NCI-H1048 (cell line): ENCODE data around the gene KBTBD13.

ENCODE experiments used
- DNase-seq: peaks from one replicate; lab custom pipeline; 2025; lab: John Stamatoyannopoulos, UW

KBTBD13 gene

DNA sequence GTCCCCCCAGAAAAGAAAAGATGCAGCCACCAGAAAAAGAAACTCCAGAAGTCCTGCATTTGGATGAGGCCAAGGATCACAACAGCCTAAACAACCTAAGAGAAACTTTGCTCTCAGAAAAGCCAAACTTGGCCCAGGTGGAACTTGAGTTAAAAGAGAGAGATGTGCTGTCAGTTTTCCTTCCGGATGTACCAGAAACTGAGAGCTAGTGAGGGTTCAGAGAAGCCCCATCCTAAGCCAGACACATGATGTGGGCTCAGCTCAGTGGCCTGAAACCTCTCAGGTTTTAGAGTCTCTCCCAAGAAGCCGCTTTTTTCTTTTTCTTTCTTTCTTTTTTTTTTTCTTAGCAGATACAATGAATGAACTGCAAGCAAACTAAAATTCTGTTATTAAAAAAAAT, 23.6 kb upstream of the KBTBD13 start:
- no peak for DNase-seq

DNA sequence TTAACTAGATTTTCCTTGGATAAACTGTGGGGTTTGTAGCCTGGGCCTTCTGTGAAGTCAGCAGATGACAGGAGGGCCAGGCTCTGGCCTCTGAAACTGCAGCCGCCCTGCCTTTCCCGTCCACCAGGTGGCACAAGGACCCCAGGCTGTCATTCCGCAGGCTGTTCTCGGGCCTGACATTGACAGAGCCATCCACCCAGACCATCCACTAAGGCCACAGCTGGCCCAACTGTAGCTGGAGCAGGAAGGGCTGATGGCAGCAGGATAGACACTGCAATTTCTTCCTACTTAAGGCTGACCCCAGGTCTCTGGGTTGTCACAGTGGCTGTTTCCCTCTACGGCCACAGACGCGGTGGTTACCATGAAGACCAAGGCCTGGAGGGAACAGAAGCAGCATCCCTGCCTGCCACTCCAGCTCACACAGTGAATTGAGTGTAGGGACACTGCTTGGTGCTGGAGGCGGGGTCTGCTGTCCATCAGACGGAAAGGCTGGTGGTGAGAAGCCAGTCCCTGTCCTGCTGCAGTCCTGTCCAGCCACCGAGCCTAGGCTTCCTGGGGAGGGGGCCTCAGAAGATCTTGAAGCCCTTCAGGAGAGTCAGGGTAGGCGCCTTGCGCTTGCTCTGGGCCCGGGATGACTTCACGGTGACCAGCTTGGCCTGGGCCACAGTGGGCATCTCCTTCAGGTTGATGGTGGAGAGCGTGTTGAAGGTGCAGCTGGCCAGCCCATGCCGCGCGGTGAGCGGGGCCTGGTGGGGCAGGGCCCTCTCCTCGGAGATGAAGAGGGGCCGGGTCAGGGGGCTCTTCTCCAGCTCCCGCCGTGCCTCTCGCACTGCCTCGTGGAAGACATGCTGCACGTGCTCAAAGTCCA, 22.0 kb upstream of the KBTBD13 start:
- DNase-seq = no peak

DNA sequence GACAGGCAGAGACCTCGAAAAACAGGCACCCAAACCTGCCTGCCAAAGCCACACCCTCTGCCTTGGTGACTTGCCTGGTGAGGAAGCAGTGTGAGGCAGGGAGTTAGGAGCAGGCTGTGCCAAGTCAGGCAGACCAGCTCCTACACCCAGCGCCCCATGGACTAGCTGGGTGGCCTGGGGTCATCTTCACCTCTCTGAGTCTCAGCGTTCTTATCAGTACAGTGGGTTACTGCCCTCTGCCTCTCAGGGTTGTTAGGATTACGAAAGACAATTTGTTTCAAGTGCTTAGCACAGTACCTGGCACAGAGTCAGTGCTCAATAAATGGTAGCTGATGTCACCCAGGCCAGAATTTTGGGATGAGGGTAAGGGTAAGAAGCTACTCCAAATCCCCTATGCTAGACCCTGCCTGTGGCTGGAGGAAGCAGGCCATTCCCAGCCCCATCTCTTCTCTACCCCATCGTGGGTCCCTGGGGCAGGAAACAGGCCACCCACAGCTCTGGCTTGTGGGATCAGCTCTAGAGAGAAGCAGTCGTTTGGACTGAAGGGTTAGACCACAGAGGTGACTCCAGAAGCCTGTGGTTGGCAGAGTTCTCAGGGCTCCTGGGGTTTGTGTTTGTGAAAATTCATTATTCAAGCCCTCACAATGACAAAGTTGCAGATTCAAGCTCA, 21.2 kb upstream of the KBTBD13 start:
- DNase-seq = no peak

DNA sequence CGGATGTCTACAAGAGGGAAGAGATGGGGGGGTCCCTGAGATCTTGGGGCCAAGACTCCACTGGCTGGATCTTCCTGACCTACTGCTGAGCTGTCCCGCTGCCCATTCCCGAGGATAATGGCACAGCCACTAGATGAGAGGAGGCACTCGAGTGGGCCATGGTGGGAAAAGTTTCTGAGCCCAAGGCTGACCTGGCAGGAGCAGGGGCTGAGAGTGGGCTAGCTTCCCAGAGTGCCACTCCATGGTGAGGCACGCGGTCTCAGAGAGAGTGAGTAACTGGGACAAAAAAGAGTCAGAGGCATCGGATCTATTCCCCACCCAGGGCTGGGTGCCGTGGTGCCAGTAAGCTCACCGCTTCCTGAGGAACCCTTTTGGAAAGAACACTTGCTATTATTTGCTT, 20.4 kb upstream of the KBTBD13 start:
- no peak for DNase-seq

DNA sequence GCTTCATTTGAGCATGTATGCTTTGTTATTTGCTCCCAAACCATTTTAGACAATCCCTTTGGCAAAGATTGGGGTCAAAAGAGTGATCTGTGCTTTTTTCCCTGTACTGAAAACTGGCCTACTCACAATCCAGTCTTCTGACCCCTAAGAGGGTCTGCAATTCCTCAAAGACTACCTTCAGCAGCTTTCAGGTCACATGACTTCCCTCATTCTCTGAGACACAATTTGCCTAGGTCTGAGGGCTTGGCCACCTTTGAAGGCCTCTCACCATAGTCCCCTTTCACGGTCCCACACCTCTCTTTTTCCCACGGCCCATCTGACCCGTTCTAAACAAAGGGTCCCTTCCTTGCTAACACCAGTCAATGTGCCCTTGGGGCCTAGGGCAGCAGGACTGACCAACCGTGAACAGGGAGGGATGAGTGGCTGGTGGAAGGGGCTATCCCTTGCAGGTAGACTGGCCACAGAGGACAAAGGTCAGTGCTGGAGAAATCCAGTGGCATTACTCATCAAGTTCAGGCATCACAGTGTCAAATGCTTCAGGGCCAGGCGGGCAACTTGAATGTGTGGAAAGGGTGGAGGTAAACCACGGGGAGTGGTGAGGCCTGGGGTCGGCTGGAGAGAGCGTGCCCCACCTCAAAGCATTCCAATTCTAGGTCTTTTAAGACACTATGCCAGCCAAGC, 19.5 kb upstream of the KBTBD13 start:
- no peak for DNase-seq

DNA sequence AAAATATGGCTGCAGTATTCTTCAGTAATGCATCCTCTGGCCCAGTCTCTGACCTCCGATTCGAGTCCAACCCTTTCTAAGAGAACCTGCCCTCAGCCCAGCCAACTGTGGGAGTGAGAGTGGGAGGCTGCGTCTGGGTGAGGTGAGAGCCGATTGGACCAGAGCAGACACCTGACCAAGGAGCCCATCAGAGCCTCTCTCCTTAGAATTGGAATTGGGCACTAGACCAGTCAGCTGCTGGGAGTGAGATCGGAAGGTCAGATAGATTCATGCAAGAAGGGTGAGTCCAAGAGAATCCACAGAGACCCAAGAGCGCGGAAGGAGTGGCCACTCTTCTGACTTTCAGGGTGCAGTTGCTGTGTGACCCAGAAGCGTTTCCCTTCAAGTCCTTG, 19.0 kb upstream of the KBTBD13 start:
- DNase-seq = no peak

DNA sequence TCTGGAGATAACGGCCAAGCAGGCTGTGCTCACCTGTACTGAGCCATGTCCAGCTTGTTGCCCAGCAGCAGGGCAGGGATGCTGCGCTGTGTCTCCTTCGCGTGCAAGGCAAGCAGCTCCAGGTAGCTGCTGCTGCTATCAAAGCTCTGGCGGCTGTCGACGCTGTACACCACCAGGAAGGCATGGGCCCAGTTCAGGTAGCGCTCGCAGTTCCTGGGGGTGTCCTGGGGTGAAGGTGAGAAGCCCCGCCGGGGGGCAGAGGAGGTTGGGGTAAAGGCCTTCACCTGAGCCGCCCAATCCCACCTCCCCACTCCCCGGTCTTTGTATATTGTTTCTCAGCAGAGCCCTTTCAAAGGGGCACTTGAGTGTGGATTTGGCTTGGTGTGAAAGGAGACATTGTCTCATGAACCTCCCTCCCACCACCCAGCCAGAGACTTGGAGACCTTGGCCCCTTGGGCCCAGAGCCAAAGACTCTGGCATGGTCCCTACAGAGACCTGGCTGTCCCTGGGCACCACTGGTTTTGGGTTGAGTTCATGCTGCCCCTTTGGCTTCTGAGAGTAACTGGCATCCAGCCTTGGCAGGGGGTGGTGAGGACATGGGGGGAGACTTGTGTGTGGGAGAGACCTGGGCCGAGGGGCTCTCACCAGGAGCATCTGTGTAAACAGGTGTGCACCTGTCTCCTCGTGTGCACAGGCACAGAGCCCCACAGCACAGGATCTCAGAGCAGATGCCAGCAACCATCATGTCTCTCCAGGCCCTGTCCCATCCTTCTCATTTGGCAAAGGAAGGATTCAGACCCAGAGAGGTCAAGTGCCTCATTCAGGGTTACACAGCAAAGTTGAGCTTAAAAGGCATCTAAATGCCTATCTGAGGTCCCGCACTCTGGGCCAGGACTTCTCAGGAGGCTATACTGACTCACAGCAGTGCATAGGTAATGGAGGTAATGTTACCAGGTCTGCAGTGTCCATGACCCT, 17.9 kb upstream of the KBTBD13 start:
- no peak for DNase-seq

DNA sequence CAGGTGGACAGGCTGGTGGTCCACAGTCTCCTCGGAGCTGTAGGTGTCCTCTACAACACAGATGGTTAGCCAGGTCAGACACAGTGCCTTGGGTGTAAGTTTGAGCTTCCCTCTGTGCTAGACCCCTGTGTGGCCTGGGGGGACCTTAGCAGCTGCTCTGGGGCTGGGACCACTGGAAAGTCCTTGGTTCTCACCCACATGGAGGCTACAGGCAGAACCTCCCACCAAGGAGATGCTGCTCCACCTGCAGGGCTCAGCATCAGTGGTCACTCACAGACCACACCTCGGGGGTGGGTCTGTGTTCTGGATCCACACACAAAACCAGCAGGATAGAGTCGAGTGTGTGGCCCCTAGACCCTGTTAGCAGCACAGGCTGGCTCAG, 17.2 kb upstream of the KBTBD13 start:
- DNase-seq = no peak

DNA sequence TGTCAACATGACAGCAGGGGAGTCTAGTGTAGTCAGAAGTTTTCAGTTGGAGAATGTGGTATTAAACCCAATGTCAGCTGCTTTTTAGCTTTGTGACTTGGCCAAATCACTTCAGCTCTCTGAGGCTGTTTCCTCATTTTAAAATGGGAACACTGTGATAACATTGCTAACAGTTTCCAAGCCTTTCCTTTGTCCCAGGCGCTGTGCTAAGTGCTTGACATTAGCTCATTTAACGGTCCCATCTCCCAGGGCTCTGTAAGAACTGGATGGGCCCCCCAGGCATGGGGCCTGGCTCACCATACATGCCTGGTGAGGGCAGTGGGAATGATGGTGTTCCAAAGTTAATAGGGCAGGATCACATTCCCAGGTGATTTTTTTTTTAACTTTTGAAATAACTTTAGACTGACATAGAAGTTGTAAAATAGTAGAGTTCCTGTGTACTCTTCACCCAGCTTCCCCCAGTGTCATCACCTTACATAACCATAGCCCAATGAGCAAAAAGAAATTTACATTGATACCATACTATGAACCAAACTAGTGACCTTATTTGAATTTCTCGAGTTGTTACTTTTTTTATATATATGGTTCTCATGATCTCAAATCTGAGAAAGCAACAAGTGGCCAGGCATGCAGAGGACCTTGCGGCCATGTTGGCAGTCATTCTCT, 16.5 kb upstream of the KBTBD13 start:
- no peak for DNase-seq

DNA sequence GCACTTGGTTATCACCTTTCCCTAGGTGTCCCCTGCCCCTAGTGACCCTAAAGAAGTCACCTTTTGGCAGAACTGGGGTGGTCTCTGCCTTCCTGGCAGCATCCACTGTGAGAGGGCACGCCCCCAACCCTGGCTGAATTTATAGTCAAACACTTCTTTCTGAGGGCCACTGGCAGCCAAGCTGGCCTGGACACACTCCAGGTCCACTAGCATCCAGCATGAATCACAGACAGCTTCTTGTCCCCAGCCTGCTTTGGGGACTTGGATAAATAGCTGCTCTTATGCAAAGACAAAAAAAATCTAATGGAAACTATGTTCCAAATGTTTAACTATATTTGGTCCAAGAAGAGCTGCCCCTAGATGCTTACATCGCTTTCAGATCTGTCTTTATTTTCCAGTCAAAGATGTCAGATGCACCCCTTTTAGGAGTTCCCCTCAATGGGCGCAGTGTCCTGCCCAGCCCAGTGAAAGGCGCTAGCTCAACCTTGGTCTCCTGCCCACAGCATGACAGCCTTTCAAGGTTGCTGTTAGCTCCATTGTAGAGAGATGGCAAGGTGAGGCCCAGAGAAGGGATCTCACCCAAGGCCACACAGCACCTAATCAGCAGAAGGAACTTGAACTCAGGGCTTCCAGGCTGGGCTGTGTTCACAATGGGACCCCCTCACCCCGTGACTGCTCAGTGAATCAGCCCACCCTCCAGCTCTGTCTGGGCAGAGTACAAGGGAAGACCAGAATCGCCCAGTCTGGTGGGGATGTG, 15.7 kb upstream of the KBTBD13 start:
- no peak for DNase-seq

DNA sequence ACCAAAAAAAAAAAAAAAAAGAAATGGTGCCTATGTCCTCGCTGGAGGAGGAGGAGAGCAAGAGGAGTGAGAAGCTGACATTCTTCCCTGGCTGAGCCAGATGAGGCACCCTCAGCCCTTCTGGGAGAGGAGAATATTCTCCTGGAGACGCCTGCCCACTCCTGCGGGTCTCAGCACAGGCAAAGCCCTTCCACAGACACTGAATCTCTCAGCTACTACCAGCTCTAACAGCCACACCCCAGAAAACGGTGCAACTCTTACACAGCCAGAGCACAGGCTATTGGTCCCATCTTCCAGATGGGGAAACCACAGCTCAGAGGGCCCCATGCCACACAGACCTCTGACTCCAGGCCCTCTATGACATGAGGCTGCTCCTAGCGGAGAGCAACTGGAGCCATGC, 14.5 kb upstream of the KBTBD13 start:
- DNase-seq = no peak

DNA sequence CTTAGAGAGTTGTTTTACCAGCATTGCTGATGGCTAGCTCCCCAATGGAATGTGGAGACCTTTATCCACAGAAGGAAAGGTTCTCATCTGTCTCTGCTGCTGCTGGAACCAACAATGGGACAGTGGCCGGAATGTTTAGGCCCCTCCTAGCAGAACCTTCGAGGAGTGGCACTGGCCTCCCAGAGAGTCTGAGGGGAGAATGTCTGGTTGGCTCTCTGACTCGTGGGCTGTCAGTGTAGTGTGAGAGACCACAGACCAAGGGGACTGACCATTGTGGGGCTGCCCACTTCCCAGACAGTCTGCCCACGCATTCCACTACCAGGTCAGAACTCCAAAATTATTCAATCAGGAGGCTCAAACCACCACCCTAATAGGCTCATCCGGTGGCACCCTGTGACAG, 13.8 kb upstream of the KBTBD13 start:
- no peak for DNase-seq

DNA sequence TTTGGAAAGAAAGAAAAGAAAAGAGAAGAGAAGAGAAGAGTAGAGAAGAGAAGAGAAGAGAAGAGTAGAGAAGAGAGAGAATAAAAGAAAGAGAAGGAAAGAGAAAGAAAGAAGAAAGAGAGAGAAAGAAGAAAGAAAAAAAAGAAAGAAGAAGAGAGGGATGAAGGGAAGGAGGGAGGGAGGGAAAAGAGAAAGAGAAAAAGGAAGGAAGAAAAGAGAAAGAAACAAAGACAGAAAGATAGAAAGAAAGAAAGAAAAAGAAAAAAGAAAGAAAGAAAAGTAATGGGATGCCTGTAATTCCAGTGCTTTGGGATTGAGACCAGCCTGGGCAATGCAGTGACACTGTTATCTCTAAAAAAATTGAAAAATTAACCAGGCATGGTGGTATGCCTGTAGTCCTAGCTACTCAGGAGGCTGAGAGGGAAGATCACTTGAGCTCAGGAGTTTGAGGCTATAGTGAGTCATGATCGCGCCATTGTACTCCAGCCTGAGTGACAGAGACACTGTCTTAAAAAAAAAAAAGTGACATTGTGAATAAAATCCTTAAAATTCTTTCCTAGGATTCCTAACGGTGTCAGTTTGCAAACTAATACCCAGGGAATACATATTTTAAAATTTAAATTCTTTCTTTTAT, 10.4 kb upstream of the KBTBD13 start:
- no peak for DNase-seq

DNA sequence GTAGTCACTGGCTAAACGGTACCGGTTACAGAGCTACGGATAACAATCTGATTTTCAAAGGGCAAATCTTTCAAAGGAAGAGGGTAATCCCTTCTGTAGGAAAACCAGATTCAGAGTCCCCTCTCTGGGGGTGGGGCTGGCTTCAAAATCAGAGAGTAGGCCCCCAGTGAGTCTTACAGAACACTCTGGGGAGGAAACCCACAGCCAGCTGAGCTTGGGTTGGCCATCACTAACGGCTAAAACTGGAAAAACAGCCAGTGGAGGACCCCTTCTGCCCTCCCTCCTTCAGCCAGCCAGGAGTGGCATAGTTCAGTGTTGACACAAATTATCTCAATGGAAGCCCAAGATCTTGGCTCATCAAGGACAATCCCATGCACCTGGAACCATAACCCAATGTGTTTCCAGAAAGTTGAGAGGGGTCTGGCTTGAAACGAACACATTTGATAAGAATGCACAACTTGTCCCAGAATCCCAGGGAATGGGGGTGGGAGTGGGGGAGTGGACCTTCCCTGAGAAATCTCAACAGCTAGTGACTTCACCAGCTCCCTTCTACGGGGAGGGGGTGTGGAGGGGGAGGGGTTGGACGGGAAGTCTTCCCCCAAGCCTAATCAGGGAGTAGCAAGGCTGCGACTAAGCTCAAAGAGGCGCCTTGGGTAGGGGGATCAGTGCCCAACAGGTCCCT, 9.8 kb upstream of the KBTBD13 start:
- DNase-seq = no peak

DNA sequence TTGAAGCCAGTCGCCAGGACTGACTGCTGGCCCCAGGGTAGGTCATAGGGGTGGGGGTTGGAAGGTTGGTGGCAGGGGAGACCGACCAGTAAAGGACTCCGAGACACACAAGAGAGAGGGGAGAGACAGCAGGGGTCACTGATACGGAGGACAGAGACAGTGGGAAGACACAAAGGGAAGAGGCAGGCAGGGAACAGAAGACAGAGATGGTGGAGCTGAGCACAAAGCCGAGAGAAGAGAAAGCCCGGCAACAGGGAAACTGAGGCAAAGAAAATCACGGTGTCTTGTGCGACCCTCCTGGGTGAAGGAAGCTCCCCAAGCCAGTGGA, 9.3 kb upstream of the KBTBD13 start:
- no peak for DNase-seq

DNA sequence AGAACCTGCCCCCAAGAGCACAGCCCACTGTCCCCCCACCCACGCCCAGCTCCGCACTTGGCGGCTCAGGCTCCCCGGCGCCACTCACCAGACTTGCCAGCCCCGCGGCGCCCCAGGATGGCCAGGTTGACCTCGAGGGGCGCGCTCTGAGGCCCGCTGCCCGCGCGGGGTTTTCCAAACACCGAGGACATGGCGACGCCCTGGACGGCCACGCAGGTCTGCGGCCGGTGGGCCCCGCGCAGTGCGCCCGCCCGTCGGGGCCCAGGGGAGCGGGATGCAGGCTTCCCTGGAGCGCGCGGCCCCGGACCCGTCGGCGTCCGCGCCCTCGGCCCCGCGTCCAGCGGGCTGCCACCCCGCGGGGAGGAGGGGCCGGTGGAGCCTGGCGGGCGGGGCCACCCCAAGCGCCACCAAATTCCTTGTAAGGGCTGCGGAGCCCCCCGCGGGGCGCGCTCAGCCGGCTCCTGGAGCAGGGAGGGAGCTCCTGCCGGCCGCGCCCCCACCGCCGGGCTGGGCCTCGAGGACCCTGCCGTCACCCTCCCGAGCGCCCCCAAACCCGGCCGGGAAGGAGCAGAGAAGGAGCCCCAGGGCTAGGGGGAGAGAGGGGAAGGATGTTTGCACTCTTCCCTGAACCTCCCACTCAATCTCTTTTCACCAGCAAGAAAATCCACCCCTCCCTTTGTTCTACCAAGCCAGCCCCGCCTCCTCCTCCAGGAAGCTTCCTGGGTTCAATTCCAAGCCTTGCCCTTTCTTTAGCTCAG, 8.7 kb upstream of the KBTBD13 start, which contains the start of gene RASL12:
Gene RASL12, minus strand, starts transcription at position 347 of the 758 bp plus-strand sequence. Its CDS starts 156 bp downstream, at position 191.
- DNase-seq = no peak

DNA sequence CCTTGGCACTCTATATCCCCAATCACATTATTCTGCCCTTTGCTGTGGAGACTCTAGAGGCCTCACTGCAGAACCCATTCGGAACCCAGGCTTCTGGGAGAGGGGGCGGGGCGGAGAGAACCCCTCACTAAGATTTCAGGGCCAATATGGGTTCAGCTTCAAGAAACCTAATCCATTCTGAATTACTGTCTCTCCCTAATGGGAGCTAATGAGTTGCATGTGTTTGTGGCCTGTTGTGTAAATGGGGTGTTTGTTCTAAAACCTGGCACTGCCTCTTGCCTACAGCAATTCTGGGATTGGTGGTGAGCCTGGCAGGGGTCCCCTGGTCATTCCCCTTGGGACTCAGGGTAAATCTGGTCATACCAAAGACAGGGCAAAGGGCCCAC, 8.2 kb upstream of the KBTBD13 start:
- no peak for DNase-seq

DNA sequence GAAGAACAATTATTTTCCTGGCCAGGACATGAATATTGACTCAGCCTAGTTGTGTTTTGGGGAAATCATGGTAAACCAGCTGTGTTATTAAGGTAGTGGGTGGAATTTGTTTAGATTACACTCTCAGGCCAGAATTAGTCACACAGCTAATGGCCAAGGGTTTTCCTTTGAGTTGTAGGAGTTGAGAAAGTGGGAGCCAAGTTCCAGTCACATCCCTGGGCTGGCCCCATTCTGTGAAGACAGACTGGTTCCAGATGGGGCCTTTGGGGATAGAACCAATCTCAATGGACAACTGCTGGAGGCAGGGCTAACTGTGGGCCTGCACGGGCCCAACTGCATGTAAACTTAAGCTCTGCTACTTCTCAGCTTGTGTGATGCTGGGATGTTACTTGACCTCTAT, 7.4 kb upstream of the KBTBD13 start:
- no peak for DNase-seq
